SK-N-MC (cell line): ENCODE data around the gene WTIP.
A peak's percentile ranks its signal among the peaks of the same experiment; 100 is the strongest.
"Not testable (repeated sequence)": the region's sequence is repeated elsewhere in the genome, so short reads cannot be mapped to it uniquely, and the experiment has no call there.

ENCODE experiments used
- DNase-seq: peaks from one replicate; pipeline ENCODE4 v3.0.0-alpha.2; 2011; ENCODE audit warnings: low read depth, low spot score
- H3K27ac ChIP-seq: fragments of 200-600 bp; sonication (generic); 2 replicates; pipeline ENCODE4 v1.5.1; 2016; ENCODE audit warnings: mixed run types
- H3K36me3 ChIP-seq: fragments of 200-600 bp; sonication (generic); 2 replicates; pipeline ENCODE4 v1.6.1; 2017; ENCODE audit warnings: antibody characterized with exemption, low read length, mixed read lengths; ENCODE audit not compliant: insufficient read depth
- H3K4me3 ChIP-seq: fragments of 200-600 bp; sonication (generic); 2 replicates; pipeline ENCODE4 v1.5.1; 2016
- H3K9ac ChIP-seq: fragments of 200-600 bp; sonication (generic); 2 replicates; pipeline ENCODE4 v1.8.0; 2017; ENCODE audit warnings: mixed run types, mixed read lengths; ENCODE audit not compliant: insufficient read length
- H3K9me3 ChIP-seq: fragments of 200-600 bp; sonication (generic); 2 replicates; pipeline ENCODE4 v1.6.1; 2017; ENCODE audit warnings: low read depth, mild to moderate bottlenecking, antibody characterized with exemption, low read length, moderate library complexity, mixed read lengths
- EZH2 ChIP-seq: fragments of 200-600 bp; sonication (generic); IDR thresholded peaks from one replicate; pipeline ENCODE4 v1.6.1; 2017; ENCODE audit warnings: antibody characterized with exemption
- FOXP2 ChIP-seq: optimal IDR thresholded peaks from 2 replicates; pipeline ENCODE3; 2011; ENCODE audit warnings: mild to moderate bottlenecking, moderate library complexity; ENCODE audit not compliant: insufficient read depth; ENCODE audit errors: extremely low read length, control extremely low read depth
- POLR2AphosphoS5 ChIP-seq: IDR thresholded peaks from 2 replicates; pipeline ENCODE4 v1.6.1; 2012; ENCODE audit warnings: mild to moderate bottlenecking, low read depth, low read length, borderline replicate concordance

The WTIP gene

GRCh38 chr19:34505321-34506025 lies 23.9 kb downstream of the WTIP start:
- Histone ChIP-seq H3K9ac (no peak overlapping the region), H3K36me3 (no peaks in the 10 kb centered on the region), H3K27ac (no peak overlapping the region), H3K4me3 (no peak overlapping the region), H3K9me3 (no peaks in the 10 kb centered on the region)
- no peak for DNase-seq
- TF ChIP-seq POLR2AphosphoS5 (no peak), FOXP2 (no peak), EZH2 (no peak)

- no peaks in the 10 kb centered on the region for H3K9me3 ChIP-seq
- H3K4me3 ChIP-seq, result no peak overlapping the region
- no peak overlapping the region for H3K9ac ChIP-seq
- DNase-seq, result no peak
- no peak overlapping the region for H3K27ac ChIP-seq
- no peak for TF ChIP-seq EZH2
- TF ChIP-seq POLR2AphosphoS5, result no peak
- TF ChIP-seq FOXP2, result no peak
- no peaks in the 10 kb centered on the region for H3K36me3 ChIP-seq
Measured at GRCh38 chr19:34506026-34506370, 24.4 kb downstream of the WTIP start.

GRCh38 chr19:34507414-34508067 lies 26.0 kb downstream of the WTIP start:
- H3K9ac ChIP-seq, result no peak overlapping the region
- TF ChIP-seq FOXP2, result no peak
- TF ChIP-seq EZH2, result no peak
- TF ChIP-seq POLR2AphosphoS5, result no peak
- H3K9me3 ChIP-seq, result no peaks in the 10 kb centered on the region
- no peak overlapping the region for H3K4me3 ChIP-seq
- no peak for DNase-seq
- no peaks in the 10 kb centered on the region for H3K36me3 ChIP-seq
- H3K27ac ChIP-seq, result no peak overlapping the region

GRCh38 chr19:34508540-34508939 lies 27.0 kb downstream of the WTIP start:
- DNase-seq, result peak; percentile 39
- Histone ChIP-seq H3K27ac (no peak overlapping the region), H3K4me3 (no peak overlapping the region; the same call in 1 of the 2 replicates), H3K36me3 (no peaks in the 10 kb centered on the region), H3K9me3 (no peaks in the 10 kb centered on the region), H3K9ac (no peak overlapping the region)
- TF ChIP-seq FOXP2 (no peak), EZH2 (no peak), POLR2AphosphoS5 (no peak)

- not testable (repeated sequence) for DNase-seq, H3K9ac ChIP-seq, H3K4me3 ChIP-seq, H3K9me3 ChIP-seq, H3K27ac ChIP-seq, H3K36me3 ChIP-seq
Measured at GRCh38 chr19:34510904-34511303, 29.3 kb downstream of the WTIP start.

- H3K4me3 ChIP-seq, result no peak overlapping the region
- H3K9ac ChIP-seq, result no peak overlapping the region
- no peaks in the 10 kb centered on the region for H3K36me3 ChIP-seq
- DNase-seq, result no peak
- H3K27ac ChIP-seq, result no peak overlapping the region
- no peak for TF ChIP-seq POLR2AphosphoS5
- no peak for TF ChIP-seq EZH2
- no peaks in the 10 kb centered on the region for H3K9me3 ChIP-seq
Measured at GRCh38 chr19:34512254-34512822, 30.8 kb downstream of the WTIP start.

- TF ChIP-seq EZH2 (no peak), POLR2AphosphoS5 (no peak)
- no peak overlapping the region for H3K9ac ChIP-seq
- no peak overlapping the region for H3K4me3 ChIP-seq
- DNase-seq, result no peak
- H3K9me3 ChIP-seq, result no peaks in the 10 kb centered on the region
- H3K36me3 ChIP-seq, result no peaks in the 10 kb centered on the region
- no peak overlapping the region for H3K27ac ChIP-seq
Measured at GRCh38 chr19:34513767-34514166, 32.2 kb downstream of the WTIP start.

- Histone ChIP-seq H3K9me3 (no peaks in the 10 kb centered on the region), H3K4me3 (no peak overlapping the region), H3K9ac (no peak overlapping the region), H3K27ac (no peak overlapping the region), H3K36me3 (no peaks in the 10 kb centered on the region)
- TF ChIP-seq FOXP2 (no peak), EZH2 (no peak), POLR2AphosphoS5 (no peak)
- no peak for DNase-seq
Measured at GRCh38 chr19:34519602-34520001, 38.0 kb downstream of the WTIP start.

GRCh38 chr19:34523408-34523807 lies 41.9 kb downstream of the WTIP start:
- Histone ChIP-seq H3K9ac (no peak overlapping the region), H3K36me3 (no peaks in the 10 kb centered on the region), H3K9me3 (no peaks in the 10 kb centered on the region), H3K27ac (no peak overlapping the region), H3K4me3 (no peak overlapping the region)
- DNase-seq, result no peak
- TF ChIP-seq POLR2AphosphoS5 (no peak), EZH2 (no peak), FOXP2 (no peak)
